ENCODE data around the gene NAA15.

GRCh38 chr4:139319571-139319970, 18.3 kb downstream of the NAA15 start:
- TF ChIP-seq POLR2A (IDR thresholded peaks at IDR 0.05; ENCODE audit: low read length) (no peak), GATA1 (IDR thresholded peaks at IDR 0.05; ENCODE audit: low read depth, low read length) (no peak)

All from erythroblast (primary cell).